A673 (cell line): ENCODE measurements around the gene PAGE2. TPM values are rescaled to one million over a fixed set of nuclear protein-coding genes. Genes with fewer than 3 reads are reported as not detected.
"Not testable (repeated sequence)": the region's sequence is repeated elsewhere in the genome, so short reads cannot be mapped to it uniquely, and the experiment has no call there.

Experiments
- BruUV-seq: library from RNA; stranded (reverse); fragments of 400-500 nt; replicated peaks from 2 replicates; lab custom pipeline; 2021; lab: Mats Ljungman, UMichigan
- CTCF ChIA-PET: fragments of 300-600 bp; sonication (Branson Sonifier 250); formaldehyde crosslinking; loops from one replicate; lab custom pipeline; 2022; ENCODE audit warnings: antibody characterized with exemption; lab: Charles Lee
- POLR2A ChIA-PET: fragments of 300-600 bp; sonication (Branson Sonifier 250); formaldehyde crosslinking; loops from one replicate; lab custom pipeline; 2022; ENCODE audit warnings: antibody characterized with exemption; ENCODE audit not compliant: low non-redundant PET; lab: Charles Lee
- DNase-seq: peaks from one replicate; pipeline ENCODE4 v3.0.0-alpha.2; 2015; ENCODE audit warnings: low spot score
- H3K27ac ChIP-seq: fragments of 200-600 bp; sonication (generic); 2 replicates; pipeline ENCODE4 v1.5.1; 2016; ENCODE audit warnings: mixed run types, low read depth, mild to moderate bottlenecking, mixed read lengths, antibody characterized with exemption, low read length; ENCODE audit not compliant: poor library complexity, severe bottlenecking
- H3K27me3 ChIP-seq: fragments of 200-600 bp; sonication (generic); replicated peaks from 2 replicates; pipeline ENCODE4 v1.6.1; 2017; ENCODE audit warnings: mixed run types, low read depth, mild to moderate bottlenecking, mixed read lengths, antibody characterized with exemption, low read length; ENCODE audit not compliant: insufficient read depth, poor library complexity
- H3K36me3 ChIP-seq: fragments of 200-600 bp; sonication (generic); 2 replicates; pipeline ENCODE4 v1.6.1; 2016; ENCODE audit warnings: mixed run types, mild to moderate bottlenecking, mixed read lengths, antibody characterized with exemption, low read length; ENCODE audit not compliant: insufficient read depth, poor library complexity, severe bottlenecking
- H3K4me1 ChIP-seq: fragments of 200-600 bp; sonication (generic); 2 replicates; pipeline ENCODE4 v1.6.1; 2017; ENCODE audit warnings: mixed run types, mild to moderate bottlenecking, mixed read lengths, antibody characterized with exemption, low read length; ENCODE audit not compliant: insufficient read depth, poor library complexity, severe bottlenecking
- H3K4me3 ChIP-seq: fragments of 200-600 bp; sonication (generic); 2 replicates; pipeline ENCODE4 v1.5.1; 2016; ENCODE audit warnings: low read depth, mixed run types, mild to moderate bottlenecking, mixed read lengths, low read length; ENCODE audit not compliant: poor library complexity, severe bottlenecking
- H3K9me3 ChIP-seq: fragments of 200-600 bp; sonication (generic); 2 replicates; pipeline ENCODE4 v1.6.1; 2016; ENCODE audit warnings: mixed run types, low read depth, mild to moderate bottlenecking, mixed read lengths, antibody characterized with exemption, low read length; ENCODE audit not compliant: poor library complexity, severe bottlenecking
- CTCF ChIP-seq: fragments of 300-800, 200-600 bp; sonication (generic); conservative IDR thresholded peaks from 2 replicates; pipeline ENCODE4 v1.5.1; 2017; ENCODE audit warnings: low read depth, mild to moderate bottlenecking, antibody characterized with exemption, low read length, moderate library complexity, mixed read lengths
- EZH2 ChIP-seq: fragments of 200-600 bp; sonication (generic); IDR thresholded peaks from 2 replicates; pipeline ENCODE4 v1.6.1; 2017; ENCODE audit warnings: borderline replicate concordance, low read depth, mild to moderate bottlenecking, mixed read lengths, antibody characterized with exemption, low read length; ENCODE audit not compliant: poor library complexity, severe bottlenecking
- intact Hi-C: fragments of 100-400 bp; cut with micrococcal nuclease; formaldehyde crosslinking; loops from one replicate; pipeline ENCODE4 v1.10.0; 2022; ENCODE audit not compliant: unreplicated experiment
- total RNA-seq: library from RNA; stranded (reverse); gene quantifications from 2 replicates; pipeline ENCODE4 v1.2.3, GENCODE V29; 2021

PAGE2 gene
- total RNA-seq, 1 experiment from 2014 or later = not detected

DNA sequence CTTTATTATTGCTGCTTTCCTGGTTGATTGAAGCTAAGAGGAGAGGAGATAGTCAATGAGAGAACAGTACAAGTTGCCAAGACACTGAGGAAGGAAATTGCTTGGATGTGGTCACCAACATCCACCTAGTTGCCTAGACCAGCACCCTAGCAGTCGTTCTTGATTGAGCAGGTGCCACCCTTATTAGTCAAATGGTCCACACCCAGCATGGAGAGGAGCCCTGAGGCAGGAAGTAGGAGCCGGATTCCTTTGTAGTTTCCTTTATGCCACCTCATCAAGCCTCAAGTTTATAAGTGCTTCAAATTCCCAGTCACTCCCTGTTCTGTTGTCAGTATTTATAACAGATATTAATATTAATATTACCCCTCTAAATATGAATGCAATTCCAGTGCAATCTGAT is 19.1 kb downstream of the PAGE2 start:
- DNase-seq = no peak
- no peaks in the 10 kb centered on the region for H3K27me3 ChIP-seq
- no peaks in the 10 kb centered on the region for H3K4me1 ChIP-seq
- no peaks in the 10 kb centered on the region for H3K9me3 ChIP-seq
- H3K4me3 ChIP-seq = no peak overlapping the region
- BruUV-seq = no TSS peak
- no peak overlapping the region for H3K27ac ChIP-seq
- no peaks in the 10 kb centered on the region for H3K36me3 ChIP-seq
- ChIA-PET POLR2A (no interaction called here), CTCF (no interaction called here)
- TF ChIP-seq EZH2 (no peak), CTCF (no peak)
- intact Hi-C loops = no loop called here

- DNase-seq = no peak
- ChIA-PET POLR2A (no interaction called here), CTCF (no interaction called here)
- H3K27ac ChIP-seq = no peak overlapping the region
- TF ChIP-seq CTCF (no peak), EZH2 (no peak)
- H3K36me3 ChIP-seq = no peaks in the 10 kb centered on the region
- no peaks in the 10 kb centered on the region for H3K9me3 ChIP-seq
- intact Hi-C loops = no loop called here
- H3K4me3 ChIP-seq = no peak overlapping the region
- no peaks in the 10 kb centered on the region for H3K4me1 ChIP-seq
- H3K27me3 ChIP-seq = no peaks in the 10 kb centered on the region
- no TSS peak for BruUV-seq
These were observed 20.5 kb downstream of the PAGE2 start for GRCh38 chrX:55109306-55109705.

GRCh38 chrX:55111578-55112254 is 22.9 kb downstream of the PAGE2 start:
- POLR2A ChIA-PET = no interaction called here
- H3K27me3 ChIP-seq = no peaks in the 10 kb centered on the region
- TF ChIP-seq EZH2 (no peak), CTCF (no peak)
- no peaks in the 10 kb centered on the region for H3K4me1 ChIP-seq
- no peak for DNase-seq
- no peak overlapping the region for H3K4me3 ChIP-seq
- no peaks in the 10 kb centered on the region for H3K36me3 ChIP-seq
- CTCF ChIA-PET = no interaction called here
- H3K27ac ChIP-seq = no peak overlapping the region
- H3K9me3 ChIP-seq = no peaks in the 10 kb centered on the region
- intact Hi-C loops = no loop called here
- BruUV-seq = no TSS peak

GRCh38 chrX:55116589-55116988 is 27.8 kb downstream of the PAGE2 start:
- CTCF ChIA-PET, H3K4me1 ChIP-seq, POLR2A ChIA-PET, H3K4me3 ChIP-seq, intact Hi-C loops, H3K9me3 ChIP-seq, H3K27ac ChIP-seq, H3K27me3 ChIP-seq, BruUV-seq, DNase-seq, H3K36me3 ChIP-seq: not testable (repeated sequence)
